Measurements from ENCODE around the gene PACSIN1. TPM values are rescaled to one million over a fixed set of nuclear protein-coding genes. Genes with fewer than 3 reads are reported as not detected.
A peak's percentile ranks its signal among the peaks of the same experiment; 100 is the strongest.

Gene PACSIN1, protein sequence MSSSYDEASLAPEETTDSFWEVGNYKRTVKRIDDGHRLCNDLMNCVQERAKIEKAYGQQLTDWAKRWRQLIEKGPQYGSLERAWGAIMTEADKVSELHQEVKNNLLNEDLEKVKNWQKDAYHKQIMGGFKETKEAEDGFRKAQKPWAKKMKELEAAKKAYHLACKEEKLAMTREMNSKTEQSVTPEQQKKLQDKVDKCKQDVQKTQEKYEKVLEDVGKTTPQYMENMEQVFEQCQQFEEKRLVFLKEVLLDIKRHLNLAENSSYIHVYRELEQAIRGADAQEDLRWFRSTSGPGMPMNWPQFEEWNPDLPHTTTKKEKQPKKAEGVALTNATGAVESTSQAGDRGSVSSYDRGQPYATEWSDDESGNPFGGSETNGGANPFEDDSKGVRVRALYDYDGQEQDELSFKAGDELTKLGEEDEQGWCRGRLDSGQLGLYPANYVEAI
- total RNA-seq, result not detected
- long read RNA-seq, result 0 reads

DNA sequence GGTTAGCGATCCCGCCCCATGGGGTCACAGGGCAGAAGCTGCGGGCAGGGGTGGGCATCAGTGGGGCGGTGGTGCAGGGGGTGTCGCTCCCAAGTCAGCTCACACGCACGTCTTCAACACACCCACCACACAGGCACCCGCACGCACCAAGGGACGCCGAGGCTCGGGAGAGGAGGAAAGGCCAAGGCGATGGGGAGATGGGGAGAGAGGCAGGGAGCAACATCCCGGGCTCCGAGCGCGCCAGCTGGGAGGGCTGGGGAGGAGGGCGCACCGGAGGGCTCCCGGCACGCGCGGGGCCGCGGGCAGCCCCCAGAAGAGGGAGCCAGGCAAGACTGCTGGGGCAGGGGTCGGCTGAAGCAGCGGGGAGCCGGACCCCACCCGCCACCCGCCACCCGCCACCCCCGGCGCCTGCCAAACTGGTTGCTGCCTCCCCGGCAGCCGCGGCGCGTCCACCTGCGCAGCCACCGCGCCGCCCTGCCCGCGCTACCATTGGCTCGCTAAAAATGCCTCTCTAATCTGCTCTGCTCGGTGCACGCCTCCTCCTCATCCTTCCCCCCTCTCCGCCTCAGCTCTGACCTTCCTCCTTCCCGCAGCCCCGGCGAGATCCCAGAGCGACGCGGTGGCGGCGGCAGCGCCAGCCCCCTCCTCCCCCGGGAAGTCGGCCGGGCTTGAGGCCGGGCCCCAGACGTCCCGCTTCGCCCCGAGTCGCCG, at the start of gene PACSIN1:
TSS of gene PACSIN1 (plus strand) at position 546 of the 711 bp plus-strand sequence. CDS start 60,230 bp downstream, outside the sequence.
- no peak for DNase-seq (ENCODE audit: low spot score)

DNA sequence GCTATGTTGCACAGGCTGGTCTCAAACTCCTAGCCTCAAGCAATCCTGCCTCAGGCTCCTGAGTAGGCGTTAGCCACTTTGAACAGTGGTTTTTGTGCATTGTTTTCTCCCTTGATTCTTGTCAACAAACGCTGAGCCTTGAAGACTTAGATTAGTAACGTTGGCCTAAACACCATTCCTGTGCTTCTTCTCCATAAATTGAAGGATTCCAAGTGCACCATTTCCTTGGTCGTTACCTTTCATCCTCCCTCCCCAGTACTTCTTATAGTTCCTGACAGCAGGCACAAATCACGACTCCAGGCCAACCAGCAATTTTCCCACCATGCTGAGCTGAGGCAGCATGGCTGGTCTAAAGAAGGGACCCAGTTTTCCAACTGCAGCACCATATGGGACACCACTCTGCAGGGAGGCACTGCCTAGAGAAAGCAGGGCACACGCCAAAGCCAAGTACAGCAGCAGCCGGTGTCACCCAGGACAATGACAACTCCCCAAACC, 49.0 kb upstream of the PACSIN1 start:
- no peak for DNase-seq (ENCODE audit: low spot score)

DNA sequence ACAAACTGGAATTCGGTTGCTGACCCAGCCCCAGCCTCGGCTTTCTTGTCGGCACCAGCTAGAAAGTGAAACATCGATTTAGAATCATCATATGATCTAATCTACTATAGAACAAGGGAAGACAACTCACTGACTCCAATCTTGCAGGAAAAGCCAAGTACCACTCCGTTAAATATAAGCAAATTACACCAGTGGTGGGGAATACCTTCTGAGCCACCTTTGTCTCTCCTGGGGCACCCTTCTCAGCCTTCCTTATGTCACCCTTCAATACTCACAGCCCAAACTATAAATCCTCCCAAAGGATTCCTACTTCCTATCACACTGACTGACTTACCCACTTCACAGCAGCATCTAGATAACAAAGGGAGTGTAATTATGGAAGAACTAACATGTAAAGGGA, 47.5 kb upstream of the PACSIN1 start:
- DNase-seq (ENCODE audit: low spot score), result no peak

DNA sequence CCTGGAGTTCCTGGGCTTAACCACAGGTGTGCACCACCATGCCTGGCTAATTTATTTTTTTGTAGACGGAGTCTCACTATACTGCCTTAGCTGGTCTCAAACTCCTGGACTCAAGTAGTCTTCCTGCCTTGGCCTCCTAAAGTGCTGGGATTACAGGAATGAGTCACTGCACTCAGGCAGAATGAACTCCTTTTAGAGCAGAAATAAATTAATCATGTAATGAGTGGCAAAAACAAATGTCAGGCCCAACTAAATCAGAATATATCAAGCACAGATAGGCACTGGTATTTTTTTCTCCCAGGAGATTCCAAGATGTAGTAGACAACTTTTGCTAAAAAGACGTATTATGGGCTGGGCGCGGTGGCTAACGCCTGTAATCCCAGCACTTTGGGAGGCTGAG, 42.6 kb upstream of the PACSIN1 start:
- DNase-seq (ENCODE audit: low spot score), result no peak

DNA sequence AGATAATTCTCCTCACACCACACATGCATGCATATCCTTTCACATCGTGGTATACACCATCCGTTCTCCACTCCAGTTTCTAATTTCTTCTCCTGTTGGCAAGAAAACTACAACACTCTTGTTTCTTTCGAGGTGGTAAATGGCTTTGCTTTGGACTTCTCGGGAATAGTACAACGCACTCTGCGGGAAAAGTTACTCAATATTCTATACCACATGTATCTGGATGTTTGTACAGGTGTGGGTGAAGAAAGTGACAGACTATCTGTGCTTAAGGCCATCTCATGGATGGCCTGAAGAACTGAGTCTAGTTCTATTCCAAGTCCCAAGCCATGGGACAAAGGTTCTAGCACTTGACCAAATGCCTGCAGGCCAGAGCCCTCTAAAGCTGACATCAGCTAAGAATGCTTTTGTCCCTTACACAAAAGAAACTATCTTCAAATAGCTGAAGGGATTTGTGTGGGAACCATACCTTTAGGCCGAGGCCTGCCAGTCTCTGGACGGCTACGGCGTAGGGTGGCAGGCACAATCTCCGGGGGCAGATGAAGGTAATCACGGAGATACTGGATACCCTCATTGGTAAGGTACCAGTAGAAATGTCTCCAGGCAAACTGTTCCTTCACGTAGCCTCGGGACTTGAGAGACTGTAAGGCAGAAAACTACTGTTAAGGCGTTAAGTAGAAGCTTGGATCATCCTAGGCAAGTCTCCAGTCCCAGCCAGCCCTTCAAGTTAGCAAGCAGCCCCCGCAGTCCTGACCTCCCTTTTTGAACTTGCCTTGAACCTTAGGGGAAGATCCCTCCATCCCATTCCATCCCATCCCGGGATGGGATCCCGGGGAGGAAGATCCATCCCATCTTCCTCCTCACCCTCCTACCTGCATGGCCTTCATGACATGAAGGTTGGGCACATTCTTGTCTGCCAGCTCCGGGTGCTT, 41.4 kb upstream of the PACSIN1 start:
- DNase-seq (ENCODE audit: low spot score), result no peak

DNA sequence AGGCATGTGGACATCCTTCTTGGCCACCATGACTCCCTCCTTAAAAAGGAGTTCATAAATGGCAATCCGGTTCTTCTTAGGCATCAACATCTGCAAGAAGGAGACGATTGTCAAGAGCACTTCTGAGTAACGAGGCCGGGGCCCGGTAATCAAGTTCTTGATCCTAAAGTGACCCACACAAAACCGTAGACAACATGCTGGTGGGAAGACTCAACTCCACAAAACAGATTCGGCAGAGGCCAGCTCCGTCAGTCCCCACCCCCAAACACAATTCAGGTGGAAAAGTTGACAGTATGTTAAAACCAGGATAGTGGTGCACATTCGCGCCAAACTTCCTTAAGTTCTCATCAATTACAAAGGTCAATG, 40.8 kb upstream of the PACSIN1 start:
- DNase-seq (ENCODE audit: low spot score), result no peak

DNA sequence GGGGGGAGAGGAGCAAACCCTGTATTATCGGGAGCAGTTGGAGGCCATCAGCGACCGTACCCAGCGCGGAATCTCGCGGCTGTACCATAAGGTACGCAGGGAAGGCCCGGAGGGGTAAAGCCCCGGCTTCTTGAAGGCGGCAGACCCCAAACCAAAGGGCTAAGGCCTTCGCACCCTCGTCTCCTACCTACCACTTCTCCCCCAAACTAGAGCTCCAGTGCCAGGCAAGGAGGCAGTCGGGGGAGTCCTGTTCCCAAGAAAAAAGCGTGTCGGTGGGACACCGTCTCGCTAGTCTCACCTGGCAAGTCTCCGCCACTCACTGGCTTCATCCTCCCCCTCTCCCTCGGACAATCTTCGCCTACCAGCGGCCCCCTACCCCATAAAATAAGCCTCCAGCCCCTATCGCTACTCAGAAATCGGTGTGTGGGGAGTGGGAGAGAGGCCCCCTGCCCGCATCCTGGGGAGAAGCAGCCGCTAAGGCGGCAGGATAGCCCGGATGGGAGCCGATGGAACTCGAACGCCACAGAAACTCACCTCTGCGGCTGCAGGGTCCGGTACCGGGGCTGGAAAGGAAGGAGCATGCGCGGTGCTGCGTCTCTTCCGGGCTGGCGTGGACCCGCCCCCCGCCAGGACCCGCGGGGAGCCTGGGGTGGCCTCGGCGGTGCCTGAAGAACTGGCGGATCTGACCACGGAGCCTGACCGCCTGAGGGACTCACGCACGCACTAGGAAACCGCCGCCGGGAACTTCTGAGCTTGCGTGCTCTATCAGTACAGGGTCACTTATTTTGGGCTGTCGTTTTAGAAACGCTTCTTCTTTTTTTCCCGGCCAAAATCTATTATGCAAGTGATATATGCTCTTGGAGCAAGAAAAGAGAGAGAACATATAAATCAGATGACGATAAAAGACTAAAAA, 40.1 kb upstream of the PACSIN1 start, which contains the start of gene RPS10:
TSS of gene RPS10 (minus strand) at position 572 of the 913 bp plus-strand sequence. CDS start 848 bp downstream, outside the sequence.
- DNase-seq (ENCODE audit: low spot score), result peak; percentile 97

DNA sequence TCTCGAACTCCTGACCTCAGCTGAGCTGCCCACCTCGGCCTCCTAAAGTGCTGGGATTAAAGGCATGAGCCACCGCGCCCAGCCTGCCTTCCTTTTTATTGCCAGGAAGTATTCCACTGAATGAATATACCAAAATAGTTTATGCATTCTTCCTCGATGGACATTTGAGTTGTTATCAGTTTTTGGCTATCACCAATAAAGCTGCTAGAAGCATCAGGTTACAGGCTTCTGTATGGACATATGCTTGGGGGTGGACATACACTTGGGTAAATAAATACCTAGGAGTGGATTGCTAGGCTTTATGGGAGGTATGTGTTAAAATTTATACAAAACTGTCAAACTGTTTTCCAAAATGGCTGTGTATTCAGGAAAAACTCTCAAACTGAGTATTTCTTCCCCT, 30.0 kb upstream of the PACSIN1 start:
- no peak for DNase-seq (ENCODE audit: low spot score)

DNA sequence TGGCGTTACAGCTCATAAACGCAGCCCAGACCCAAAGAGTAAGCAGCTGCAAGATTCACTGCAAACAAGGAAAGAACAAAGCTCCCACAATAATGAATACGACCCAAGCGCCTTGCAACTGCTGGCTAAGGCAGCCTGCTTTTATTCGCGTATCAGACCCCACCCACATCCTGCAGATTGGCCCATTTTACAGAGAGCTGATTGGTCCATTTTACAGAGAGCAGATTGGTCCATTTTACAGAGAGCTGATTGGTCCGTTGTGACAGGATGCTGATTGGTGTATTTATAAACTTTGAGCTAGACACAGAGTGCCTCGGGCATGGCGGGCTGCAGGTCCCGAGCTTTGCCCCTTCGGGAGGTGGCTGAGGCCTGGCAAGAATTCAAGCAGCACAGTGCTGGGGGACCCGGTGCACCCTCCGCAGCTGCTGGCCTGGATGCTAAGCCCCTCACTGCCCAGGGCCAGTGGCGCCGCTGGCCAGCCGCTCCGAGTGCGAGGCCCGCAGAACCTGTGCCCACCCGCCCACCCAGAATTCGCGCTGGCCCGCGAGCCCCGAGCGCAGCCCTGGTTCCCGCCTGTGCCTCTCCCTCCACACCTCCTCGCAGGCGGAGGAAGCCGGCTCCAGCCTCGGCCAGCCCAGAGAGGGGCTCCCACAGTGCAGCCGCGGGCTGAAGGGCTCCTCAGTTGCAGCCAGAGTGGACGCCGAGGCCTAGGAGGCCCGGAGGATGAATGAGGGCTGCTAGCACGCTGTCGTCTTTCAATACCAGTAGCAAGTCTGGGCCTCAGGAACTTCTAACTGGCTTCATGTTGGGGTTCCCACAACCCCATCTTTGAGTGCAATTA, 28.9 kb upstream of the PACSIN1 start:
- no peak for DNase-seq (ENCODE audit: low spot score)

DNA sequence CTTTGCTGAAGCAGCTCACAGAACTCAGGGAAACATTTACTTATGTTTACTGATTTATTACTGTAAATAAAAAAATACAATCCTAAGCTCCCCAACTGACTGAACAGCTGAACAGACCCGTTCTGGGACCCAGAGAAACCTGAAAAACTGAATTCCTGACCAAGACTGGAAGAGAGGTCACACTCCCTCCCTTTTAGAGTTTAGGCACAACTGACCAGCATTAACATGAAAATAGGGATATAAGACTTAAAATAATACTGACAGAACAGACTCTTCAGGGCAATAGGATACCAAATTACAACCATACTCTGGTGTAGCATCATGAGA, 28.3 kb upstream of the PACSIN1 start:
- no peak for DNase-seq (ENCODE audit: low spot score)

DNA sequence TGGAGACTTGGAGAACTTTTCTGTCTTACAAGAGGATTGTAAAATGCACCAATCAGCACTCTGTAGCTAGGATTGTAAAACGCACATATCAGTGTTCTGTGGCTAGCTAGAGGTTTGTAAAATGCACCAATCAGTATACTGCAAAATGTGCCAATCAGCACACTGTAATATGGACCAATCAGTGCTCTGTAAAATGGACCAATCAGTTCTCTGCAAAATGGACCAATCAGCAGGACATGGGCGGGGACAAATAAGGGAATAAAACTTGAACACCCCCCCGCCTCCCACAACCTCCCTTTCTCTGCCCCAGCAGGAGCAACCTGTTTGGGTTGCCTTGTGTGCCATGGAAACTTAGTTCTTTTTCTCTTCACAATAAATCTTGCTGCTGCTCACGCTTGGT, 27.2 kb upstream of the PACSIN1 start:
- no peak for DNase-seq (ENCODE audit: low spot score)

DNA sequence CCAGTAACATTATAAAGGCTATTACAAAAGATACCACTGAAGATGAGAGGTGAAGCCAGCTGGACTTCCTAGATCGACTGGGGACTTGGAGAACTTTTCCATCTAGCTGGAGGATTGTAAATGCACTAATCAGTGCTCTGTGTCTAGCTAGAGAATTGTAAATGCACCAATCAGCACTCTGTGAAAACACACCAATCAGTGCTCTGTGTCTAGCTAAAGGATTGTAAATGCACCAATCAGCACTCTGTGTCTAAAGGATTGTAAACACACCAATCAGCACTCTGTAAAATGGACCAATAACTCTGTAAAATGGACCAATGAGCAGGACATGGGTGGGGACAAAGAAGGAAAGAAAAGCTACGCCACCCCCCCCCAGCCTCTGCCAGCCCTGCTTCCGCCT, 26.4 kb upstream of the PACSIN1 start:
- no peak for DNase-seq (ENCODE audit: low spot score)

DNA sequence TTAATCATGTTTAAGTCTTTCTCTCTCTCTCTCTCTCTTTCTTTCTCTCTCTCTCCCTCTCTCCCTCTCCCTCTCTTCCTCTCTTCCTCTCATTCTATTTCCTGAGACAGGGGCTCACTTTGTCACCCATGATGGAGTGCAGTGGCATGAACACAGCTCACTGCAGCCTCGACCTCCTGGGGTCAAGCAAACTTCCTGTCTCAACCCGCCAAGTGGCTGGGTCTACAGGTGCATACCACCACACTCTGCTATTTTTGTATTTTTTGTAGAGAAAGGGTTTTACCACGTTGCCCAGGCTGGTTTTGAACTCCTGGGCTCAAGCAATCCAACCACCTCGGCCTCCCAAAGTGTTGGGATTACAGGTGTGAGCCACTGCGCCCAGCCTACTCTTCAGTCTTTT, 24.4 kb upstream of the PACSIN1 start:
- no peak for DNase-seq (ENCODE audit: low spot score)

DNA sequence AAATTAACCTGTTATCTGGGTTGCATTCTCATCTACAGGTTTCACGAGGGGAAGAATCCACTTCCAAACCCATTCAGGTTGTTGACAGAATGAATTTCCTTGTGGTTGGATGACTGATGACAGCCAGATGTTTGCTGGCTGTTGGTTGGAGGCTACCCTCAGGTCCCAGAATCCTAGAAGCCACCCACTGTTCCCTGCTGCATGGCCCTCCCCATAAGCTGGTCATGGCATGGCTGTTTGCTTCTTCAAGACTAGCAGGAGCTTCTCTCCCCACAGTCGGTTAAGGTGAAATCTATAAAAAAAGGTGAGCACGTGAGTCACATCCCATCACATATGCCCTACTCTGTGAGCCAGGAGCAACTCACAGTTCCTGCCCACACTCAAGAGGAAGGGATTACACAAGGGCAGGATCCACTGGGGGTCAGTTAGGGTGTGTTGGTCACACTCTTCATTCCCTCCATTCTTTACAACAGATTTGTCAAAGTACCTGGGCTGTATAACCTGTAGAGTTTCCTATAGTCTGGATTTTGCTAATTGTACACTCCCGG, 20.5 kb upstream of the PACSIN1 start:
- DNase-seq (ENCODE audit: low spot score), result no peak

DNA sequence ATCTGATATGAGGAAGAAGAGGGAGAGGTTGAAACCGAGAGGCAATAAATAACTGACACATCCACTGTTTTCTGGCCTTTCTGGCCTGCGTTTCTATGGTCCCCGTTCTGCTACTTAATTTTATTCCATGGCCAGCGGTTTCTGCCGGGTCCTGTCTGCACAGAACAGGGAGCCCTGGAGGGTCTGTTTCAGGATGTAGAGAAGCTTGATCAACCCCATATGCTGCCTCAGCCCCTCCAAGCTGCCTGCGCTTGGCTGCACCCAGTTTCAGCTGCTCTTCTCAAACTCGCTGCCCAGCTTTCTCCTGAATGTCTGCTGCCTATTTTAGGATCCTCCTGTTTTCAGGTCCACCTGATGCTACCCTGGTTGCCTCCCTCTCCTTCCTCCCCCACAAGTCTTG, 18.5 kb upstream of the PACSIN1 start:
- DNase-seq (ENCODE audit: low spot score), result no peak

DNA sequence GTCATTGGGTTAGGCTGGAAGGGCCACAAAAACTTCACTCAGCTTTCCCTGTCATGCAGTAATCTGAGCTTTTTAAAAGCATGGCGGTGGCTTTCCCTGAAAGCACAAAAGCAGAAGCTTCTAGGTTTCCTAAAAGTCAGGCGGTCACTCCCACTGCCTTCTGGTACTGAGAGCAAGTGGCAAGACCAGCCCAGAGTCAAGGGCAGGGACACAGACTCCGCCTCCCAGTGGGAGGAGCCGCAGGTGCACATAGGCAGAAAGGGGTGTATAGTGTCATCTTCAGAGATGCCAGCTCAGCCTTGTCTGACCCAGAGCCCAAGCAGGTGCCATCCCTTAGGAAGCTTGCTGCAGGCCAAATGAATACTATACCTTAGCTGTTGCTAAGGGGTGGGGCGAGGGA, 18.0 kb upstream of the PACSIN1 start:
- DNase-seq (ENCODE audit: low spot score), result no peak

DNA sequence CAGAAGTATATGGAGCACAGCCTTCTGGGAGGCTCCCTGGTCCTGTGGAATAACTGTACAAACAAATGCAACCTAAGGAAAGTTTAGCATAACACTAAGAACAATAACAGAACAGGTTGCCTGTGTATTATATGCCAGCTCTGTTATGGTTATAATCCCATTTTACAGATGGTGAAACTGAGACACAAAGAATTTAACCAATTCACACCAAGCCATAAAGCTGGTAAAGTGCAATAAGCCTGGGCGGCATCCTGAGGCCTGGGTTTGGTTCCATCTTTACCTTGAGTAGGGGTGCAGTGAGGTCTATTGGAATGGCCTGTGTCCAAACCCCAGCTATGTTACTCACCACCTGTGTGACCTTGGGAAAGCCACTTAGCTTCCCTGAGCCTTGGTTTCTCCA, 14.7 kb upstream of the PACSIN1 start:
- DNase-seq (ENCODE audit: low spot score), result no peak

DNA sequence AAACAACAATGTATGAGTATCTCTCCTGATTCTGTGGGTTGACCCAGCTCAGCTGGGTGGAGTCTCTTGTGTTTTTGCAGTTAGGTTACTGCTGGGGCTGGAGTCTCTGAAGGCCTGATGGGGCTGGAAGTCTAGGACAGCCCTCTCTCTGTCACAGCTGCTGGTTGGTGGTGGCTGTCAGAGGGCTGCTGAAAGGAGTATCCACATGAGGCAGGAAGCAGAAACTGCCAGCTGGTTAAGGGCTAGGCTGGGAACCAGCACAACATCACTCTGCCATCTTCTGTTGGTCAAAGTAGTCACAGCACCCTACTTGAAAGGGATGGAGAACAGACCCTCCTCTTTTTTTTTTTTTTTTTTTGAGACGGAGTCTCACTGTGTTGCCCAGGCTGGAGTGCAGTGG, 10.0 kb upstream of the PACSIN1 start:
- no peak for DNase-seq (ENCODE audit: low spot score)

DNA sequence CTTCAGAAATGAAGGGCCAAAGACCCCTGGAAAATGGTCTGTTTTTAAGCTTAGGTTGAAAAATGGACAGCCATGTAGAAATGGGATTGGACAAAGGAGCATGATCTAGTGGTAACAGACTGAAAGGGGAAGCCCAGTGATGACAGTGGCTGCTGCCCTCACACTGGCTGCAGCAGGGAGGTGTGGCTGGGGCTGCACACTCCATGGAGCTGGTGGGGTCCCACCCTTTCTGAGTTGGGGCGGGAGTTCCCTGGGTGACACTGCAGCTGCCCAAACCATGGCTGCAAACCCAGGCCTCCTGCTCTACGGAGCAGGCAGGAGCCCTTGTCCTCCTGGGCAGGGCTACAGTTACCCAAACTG, 8.5 kb upstream of the PACSIN1 start:
- no peak for DNase-seq (ENCODE audit: low spot score)

Measured in mesenteric fat pad (tissue), 1 donor.